Prostate gland (tissue), 2 donors: ENCODE results near the gene PARVB. TPM values are rescaled to one million over a fixed set of nuclear protein-coding genes. Genes with fewer than 3 reads are reported as not detected.

Experiments used
- DNase-seq: peaks from one replicate; pipeline ENCODE4 v3.0.0-alpha.2; 2019; ENCODE audit warnings: low spot score
- H3K27ac ChIP-seq, 2 donors: fragments of 200-600 bp; sonication (generic); 2 replicates each; pipeline ENCODE4 v1.5.1; 2017 to 2019
- H3K27me3 ChIP-seq: fragments of 200-600 bp; sonication (generic); replicated peaks from 2 replicates; pipeline ENCODE4 v1.5.1; 2019; ENCODE audit not compliant: insufficient read depth
- H3K36me3 ChIP-seq, 2 donors: fragments of 200-600 bp; sonication (generic); 1 replicate in 1 of 2; 2 replicates in 1 of 2; pipeline versions ENCODE4 v1.5.1 to v1.8.1; 2017 to 2019
- H3K4me1 ChIP-seq: fragments of 200-600 bp; sonication (generic); replicated peaks from 2 replicates; pipeline ENCODE4 v1.5.1; 2019
- H3K4me3 ChIP-seq, 2 donors: fragments of 200-600 bp; sonication (generic); 2 replicates each; pipeline ENCODE4 v1.5.1; 2017 to 2019
- H3K9me3 ChIP-seq: fragments of 200-600 bp; sonication (generic); 2 replicates; pipeline ENCODE4 v1.5.1; 2017
- POLR2A ChIP-seq: fragments of 450-650 bp; IDR thresholded peaks from one replicate; pipeline ENCODE4 v1.6.1; 2016; ENCODE audit warnings: antibody characterized with exemption, mild to moderate bottlenecking
- POLR2AphosphoS5 ChIP-seq: sonication (generic); formaldehyde crosslinking; IDR thresholded peaks from one replicate; pipeline ENCODE4 v1.6.1; 2017; ENCODE audit warnings: antibody characterized with exemption
- WGBS: methylation state at CpG from one replicate; pipeline ENCODE4 v1.1.5; 2018; 5-methylcytosine and 5-hydroxymethylcytosine counted together
- intact Hi-C: fragments of 100-400 bp; cut with DNase I; formaldehyde crosslinking; loops from one replicate; pipeline ENCODE4 v1.14.2; 2022
- total RNA-seq, 2 donors: library from RNA; depleted of rRNA; stranded (reverse); fragments of >200 nt; gene quantifications; one replicate each; pipeline ENCODE4 v1.1.0, GENCODE V29; 2016
- TF ChIP-seq, protein P1 (sequence below), 4 experiments: fragments of 200-600 bp in 2 of 4; fragments of 450-650 bp in 2 of 4; sonication (generic) in 2 of 4; IDR thresholded peaks; 1 replicate in 3 of 4; 2 replicates in 1 of 4; pipeline ENCODE4 v1.5.1; 2016 to 2019; ENCODE audit warnings: antibody characterized with exemption in 4 of 4, mild to moderate bottlenecking in 2 of 4, moderate library complexity in 2 of 4

Gene PARVB
- total RNA-seq, 2 donors from 2014 or later = 11.7 to 28.4 TPM

DNA sequence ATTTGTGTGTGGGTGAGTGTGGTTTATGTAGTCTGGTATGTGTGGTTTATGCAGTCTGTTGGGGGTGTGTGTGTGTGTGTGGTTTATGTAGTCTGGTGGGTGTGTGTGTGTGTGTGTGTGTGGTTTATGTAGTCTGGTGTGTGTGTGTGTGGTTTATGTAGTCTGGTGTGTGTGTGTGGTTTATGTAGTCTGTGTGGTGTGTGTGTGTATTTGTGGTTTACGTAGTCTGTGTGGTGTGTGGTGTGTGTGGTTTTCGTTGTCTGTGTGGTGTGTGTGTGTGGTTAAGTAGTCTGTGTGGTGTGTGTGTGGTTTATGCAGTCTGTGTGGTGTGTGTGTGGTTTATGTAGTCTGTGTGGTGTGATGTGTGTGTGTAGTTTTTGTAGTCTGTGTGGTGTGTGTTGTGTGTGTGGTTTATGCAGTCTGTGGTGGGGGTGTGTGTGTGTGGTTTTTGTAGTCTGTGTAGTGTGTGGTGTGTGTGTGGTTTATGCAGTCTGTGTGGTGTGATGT is 130.4 kb downstream of the PARVB start:
- DNase-seq = no peak
- H3K9me3 ChIP-seq = no peaks in the 10 kb centered on the region
- intact Hi-C loops = no loop called here
- no peaks in the 10 kb centered on the region for H3K27me3 ChIP-seq
- H3K27ac ChIP-seq = no peak overlapping the region
- H3K36me3 ChIP-seq = no peaks in the 10 kb centered on the region
- WGBS = 83% methylated on average over 2 of the region's 2 CpGs
- TF ChIP-seq POLR2AphosphoS5 (no peak), POLR2A (no peak)
- TF ChIP-seq, protein P1, sequence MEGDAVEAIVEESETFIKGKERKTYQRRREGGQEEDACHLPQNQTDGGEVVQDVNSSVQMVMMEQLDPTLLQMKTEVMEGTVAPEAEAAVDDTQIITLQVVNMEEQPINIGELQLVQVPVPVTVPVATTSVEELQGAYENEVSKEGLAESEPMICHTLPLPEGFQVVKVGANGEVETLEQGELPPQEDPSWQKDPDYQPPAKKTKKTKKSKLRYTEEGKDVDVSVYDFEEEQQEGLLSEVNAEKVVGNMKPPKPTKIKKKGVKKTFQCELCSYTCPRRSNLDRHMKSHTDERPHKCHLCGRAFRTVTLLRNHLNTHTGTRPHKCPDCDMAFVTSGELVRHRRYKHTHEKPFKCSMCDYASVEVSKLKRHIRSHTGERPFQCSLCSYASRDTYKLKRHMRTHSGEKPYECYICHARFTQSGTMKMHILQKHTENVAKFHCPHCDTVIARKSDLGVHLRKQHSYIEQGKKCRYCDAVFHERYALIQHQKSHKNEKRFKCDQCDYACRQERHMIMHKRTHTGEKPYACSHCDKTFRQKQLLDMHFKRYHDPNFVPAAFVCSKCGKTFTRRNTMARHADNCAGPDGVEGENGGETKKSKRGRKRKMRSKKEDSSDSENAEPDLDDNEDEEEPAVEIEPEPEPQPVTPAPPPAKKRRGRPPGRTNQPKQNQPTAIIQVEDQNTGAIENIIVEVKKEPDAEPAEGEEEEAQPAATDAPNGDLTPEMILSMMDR (IDR thresholded peaks at IDR 0.05) = no peak
- H3K4me1 ChIP-seq = no peaks in the 10 kb centered on the region
- H3K4me3 ChIP-seq = no peak overlapping the region

GRCh38 chr22:44155115-44155514 is 131.0 kb downstream of the PARVB start:
- 90% methylated on average over 14 of the region's 14 CpGs for WGBS

DNA sequence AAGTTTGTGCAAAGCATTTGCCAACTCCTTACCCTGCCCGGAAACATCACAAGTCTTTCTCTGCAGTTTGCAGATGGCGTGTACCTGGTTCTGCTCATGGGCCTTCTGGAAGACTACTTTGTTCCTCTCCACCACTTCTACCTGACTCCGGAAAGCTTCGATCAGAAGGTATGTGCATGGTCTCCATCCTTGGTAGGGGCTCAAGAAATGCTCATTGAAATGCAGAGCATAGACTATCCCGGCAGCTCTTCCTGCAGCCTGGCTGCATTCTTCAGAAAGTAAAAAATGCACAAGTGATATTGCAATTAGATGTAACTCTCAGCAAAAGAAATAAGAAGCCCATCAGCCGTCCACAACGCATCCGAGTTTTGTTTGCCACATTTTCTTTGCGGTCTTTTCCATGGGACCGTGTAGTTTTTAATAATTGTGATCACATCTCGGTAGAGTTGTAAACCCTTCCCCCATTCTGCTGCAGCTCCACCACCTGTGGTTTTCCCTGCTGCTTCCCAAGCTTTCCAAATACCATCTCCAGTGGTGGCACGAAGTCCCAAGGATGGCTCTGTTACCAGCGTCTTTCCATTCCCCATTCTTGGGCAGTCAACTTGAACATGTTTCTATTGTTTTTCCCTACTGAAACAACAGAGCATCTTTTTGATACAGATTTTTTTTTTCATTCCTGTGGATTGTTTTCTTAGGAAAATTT is 134.0 kb downstream of the PARVB start:
- TF ChIP-seq, protein P1 (IDR thresholded peaks at IDR 0.05) = no peak
- no peak for TF ChIP-seq POLR2A
- no peak for TF ChIP-seq POLR2AphosphoS5
- Histone ChIP-seq H3K4me1 (no peaks in the 10 kb centered on the region), H3K27ac (no peak overlapping the region), H3K27me3 (no peaks in the 10 kb centered on the region), H3K36me3 (no peaks in the 10 kb centered on the region), H3K4me3 (no peak overlapping the region), H3K9me3 (no peaks in the 10 kb centered on the region)
- intact Hi-C loops = no loop called here
- no peak for DNase-seq
- 93% methylated on average over 13 of the region's 13 CpGs for WGBS

More at GRCh38 chr22:44155115-44155514, 131.0 kb downstream of the PARVB start:
- H3K27me3 ChIP-seq = no peaks in the 10 kb centered on the region
- H3K4me3 ChIP-seq = no peak overlapping the region
- no peaks in the 10 kb centered on the region for H3K4me1 ChIP-seq
- no peak overlapping the region for H3K27ac ChIP-seq
- TF ChIP-seq POLR2AphosphoS5 = no peak
- TF ChIP-seq, protein P1 (IDR thresholded peaks at IDR 0.05) = no peak
- no peak for TF ChIP-seq POLR2A
- H3K36me3 ChIP-seq = no peaks in the 10 kb centered on the region
- H3K9me3 ChIP-seq = no peaks in the 10 kb centered on the region
- DNase-seq = no peak
- intact Hi-C loops = no loop called here

DNA sequence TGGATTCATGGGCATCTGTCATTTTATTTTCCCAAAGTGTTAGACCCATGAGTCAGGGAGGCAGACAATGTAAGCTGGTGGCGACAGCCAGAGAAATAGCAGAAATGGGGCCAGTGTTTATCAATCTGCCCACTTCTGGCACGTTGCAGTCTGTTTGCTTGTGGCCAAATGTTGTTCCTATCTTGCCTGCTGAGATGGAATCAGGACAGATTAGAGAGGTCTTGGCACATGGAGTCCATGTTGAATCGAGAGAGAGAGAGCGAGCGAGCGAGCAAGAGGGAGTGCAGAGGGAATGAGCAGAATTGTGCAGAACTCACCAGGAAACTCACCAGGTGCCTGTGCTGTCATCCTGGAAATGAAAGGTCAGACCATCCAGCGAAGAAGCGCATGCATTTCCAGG is 134.7 kb downstream of the PARVB start:
- intact Hi-C loops = no loop called here
- Histone ChIP-seq H3K4me1 (no peaks in the 10 kb centered on the region), H3K27ac (no peak overlapping the region), H3K36me3 (no peaks in the 10 kb centered on the region), H3K4me3 (no peak overlapping the region), H3K9me3 (no peaks in the 10 kb centered on the region), H3K27me3 (no peaks in the 10 kb centered on the region)
- 31% methylated on average over 8 of the region's 8 CpGs for WGBS
- no peak for DNase-seq
- TF ChIP-seq, protein P1 (IDR thresholded peaks at IDR 0.05) = no peak
- no peak for TF ChIP-seq POLR2AphosphoS5
- TF ChIP-seq POLR2A = no peak

GRCh38 chr22:44159221-44159620 is 135.1 kb downstream of the PARVB start:
- 39% methylated on average over 7 of the region's 7 CpGs for WGBS
- Histone ChIP-seq H3K36me3 (no peaks in the 10 kb centered on the region), H3K27ac (no peak overlapping the region), H3K4me1 (no peaks in the 10 kb centered on the region), H3K27me3 (no peaks in the 10 kb centered on the region), H3K9me3 (no peaks in the 10 kb centered on the region), H3K4me3 (no peak overlapping the region)
- intact Hi-C loops = no loop called here
- no peak for DNase-seq
- TF ChIP-seq, protein P1 (IDR thresholded peaks at IDR 0.05) = no peak
- TF ChIP-seq POLR2A = no peak
- no peak for TF ChIP-seq POLR2AphosphoS5
